ENCODE measurements around the gene DHRS4.
"Not testable (repeated sequence)": the region's sequence is repeated elsewhere in the genome, so short reads cannot be mapped to it uniquely, and the experiment has no call there.

The DHRS4 gene

GRCh38 chr14:23984891-23985602 is 31.5 kb downstream of the DHRS4 start:
- no peak for DNase-seq (ENCODE audit: low spot score)

- DNase-seq (ENCODE audit: low spot score): not testable (repeated sequence)
Measured at GRCh38 chr14:23988223-23988606, 34.6 kb downstream of the DHRS4 start.

- peak; percentile 75 for DNase-seq (ENCODE audit: low spot score)
Measured at GRCh38 chr14:23988607-23989363, 35.2 kb downstream of the DHRS4 start, which contains the start of gene DHRS4L2. Gene DHRS4L2 (plus strand): TSS chr14:23988929. CDS start chr14:23988948, 19 bp downstream.

- DNase-seq (ENCODE audit: low spot score): not testable (repeated sequence)
Measured at GRCh38 chr14:23989734-23990445, 36.3 kb downstream of the DHRS4 start.

GRCh38 chr14:23990961-23991360 is 37.4 kb downstream of the DHRS4 start:
- DNase-seq (ENCODE audit: low spot score): not testable (repeated sequence)

GRCh38 chr14:23993042-23993441 is 39.5 kb downstream of the DHRS4 start:
- DNase-seq (ENCODE audit: low spot score): not testable (repeated sequence)

- DNase-seq (ENCODE audit: low spot score): not testable (repeated sequence)
Measured at GRCh38 chr14:23996009-23996408, 42.4 kb downstream of the DHRS4 start.

- DNase-seq (ENCODE audit: low spot score): not testable (repeated sequence)
Measured at GRCh38 chr14:23996825-23997224, 43.3 kb downstream of the DHRS4 start.

- DNase-seq (ENCODE audit: low spot score): not testable (repeated sequence)
Measured at GRCh38 chr14:23999640-24000039, 46.1 kb downstream of the DHRS4 start.

- DNase-seq (ENCODE audit: low spot score): not testable (repeated sequence)
Measured at GRCh38 chr14:24001078-24001477, 47.5 kb downstream of the DHRS4 start.

GRCh38 chr14:24001679-24002078 is 48.1 kb downstream of the DHRS4 start:
- DNase-seq (ENCODE audit: low spot score): not testable (repeated sequence)

- DNase-seq (ENCODE audit: low spot score): not testable (repeated sequence)
Measured at GRCh38 chr14:24006471-24006816, 52.9 kb downstream of the DHRS4 start.

GRCh38 chr14:24006817-24007652 is 53.5 kb downstream of the DHRS4 start:
- DNase-seq (ENCODE audit: low spot score): not testable (repeated sequence)

GRCh38 chr14:24011051-24011450 is 57.5 kb downstream of the DHRS4 start:
- DNase-seq (ENCODE audit: low spot score): no peak

- DNase-seq (ENCODE audit: low spot score): not testable (repeated sequence)
Measured at GRCh38 chr14:24012726-24013273, 59.2 kb downstream of the DHRS4 start.

GRCh38 chr14:24013654-24014514 is 60.3 kb downstream of the DHRS4 start:
- DNase-seq (ENCODE audit: low spot score): peak; percentile 72

- DNase-seq (ENCODE audit: low spot score): not testable (repeated sequence)
Measured at GRCh38 chr14:24015745-24016144, 62.2 kb downstream of the DHRS4 start.

Measured in SW480 (cell line).